HG03064 (cell line): ENCODE results near the gene PPHLN1.
A peak's percentile ranks its signal among the peaks of the same experiment; 100 is the strongest.

Experiments
- ATAC-seq: cut with Tn5 transposase; IDR thresholded peaks from one replicate; pipeline ENCODE4 v1.9.1; 2021; ENCODE audit warnings: low read depth; ENCODE audit not compliant: unreplicated experiment

The PPHLN1 gene

GRCh38 chr12:42325653-42326474, at the start of gene PPHLN1, which contains the start of gene ZCRB1:
Gene PPHLN1 (plus strand): TSS chr12:42326167. CDS start chr12:42335903, 9,736 bp downstream.
Gene ZCRB1 (minus strand): TSS chr12:42326094. CDS start chr12:42324102, 1,992 bp downstream.
- ATAC-seq: peak; percentile 91

GRCh38 chr12:42277396-42278127, 48.4 kb upstream of the PPHLN1 start:
- no peak for ATAC-seq

- no peak for ATAC-seq
These were observed 47.8 kb upstream of the PPHLN1 start for GRCh38 chr12:42278128-42278510.

GRCh38 chr12:42281278-42281677, 44.7 kb upstream of the PPHLN1 start:
- no peak for ATAC-seq

- ATAC-seq: no peak
These were observed 44.1 kb upstream of the PPHLN1 start for GRCh38 chr12:42281844-42282243.

GRCh38 chr12:42282294-42282693, 43.7 kb upstream of the PPHLN1 start:
- ATAC-seq: no peak

- no peak for ATAC-seq
These were observed 42.2 kb upstream of the PPHLN1 start for GRCh38 chr12:42283739-42284138.

GRCh38 chr12:42284157-42284556, 41.8 kb upstream of the PPHLN1 start:
- ATAC-seq: no peak

- no peak for ATAC-seq
These were observed 41.1 kb upstream of the PPHLN1 start for GRCh38 chr12:42284876-42285275.

GRCh38 chr12:42285431-42285830, 40.5 kb upstream of the PPHLN1 start:
- ATAC-seq: no peak

GRCh38 chr12:42286741-42287140, 39.2 kb upstream of the PPHLN1 start:
- no peak for ATAC-seq

GRCh38 chr12:42288544-42288943, 37.4 kb upstream of the PPHLN1 start:
- no peak for ATAC-seq

- no peak for ATAC-seq
These were observed 34.3 kb upstream of the PPHLN1 start for GRCh38 chr12:42291680-42292079.

GRCh38 chr12:42296503-42297109, 29.4 kb upstream of the PPHLN1 start:
- no peak for ATAC-seq

GRCh38 chr12:42298887-42299286, 27.1 kb upstream of the PPHLN1 start:
- no peak for ATAC-seq

GRCh38 chr12:42299392-42300308, 26.3 kb upstream of the PPHLN1 start:
- peak; percentile 87 for ATAC-seq

GRCh38 chr12:42306297-42306696, 19.7 kb upstream of the PPHLN1 start:
- ATAC-seq: no peak

GRCh38 chr12:42308390-42308789, 17.6 kb upstream of the PPHLN1 start:
- no peak for ATAC-seq

- ATAC-seq: no peak
These were observed 16.0 kb upstream of the PPHLN1 start for GRCh38 chr12:42309996-42310395.

- no peak for ATAC-seq
These were observed 10.9 kb upstream of the PPHLN1 start for GRCh38 chr12:42315108-42315507.
